GM23338 (cell line): ENCODE data around the gene PHF20. TPM values are rescaled to one million over a fixed set of nuclear protein-coding genes. Genes with fewer than 3 reads are reported as not detected.

Source experiments
- ATAC-seq: fragments of 200-7000 bp; cut with Tn5 transposase; 3 replicates; pipeline ENCODE4 v1.9.1; 2020
- DNase-seq: peaks from one replicate; pipeline ENCODE4 v3.0.0-alpha.2; 2015; ENCODE audit warnings: low spot score
- H2AFZ ChIP-seq: fragments of 200-600 bp; sonication (generic); 2 replicates; pipeline ENCODE4 v1.8.0; 2016; ENCODE audit warnings: antibody characterized with exemption, mild to moderate bottlenecking, moderate library complexity
- H3F3A ChIP-seq: fragments of 200-600 bp; sonication (generic); replicated peaks from 2 replicates; pipeline ENCODE4 v1.8.0; 2017; ENCODE audit warnings: antibody characterized with exemption, mixed run types, low read depth
- H3K27ac ChIP-seq: fragments of 200-600 bp; sonication (generic); 2 replicates; pipeline ENCODE4 v1.6.1; 2016; ENCODE audit warnings: low read depth
- H3K27me3 ChIP-seq: fragments of 200-600 bp; sonication (generic); 2 replicates; pipeline ENCODE4 v1.8.0; 2016; ENCODE audit warnings: mild to moderate bottlenecking, mixed run types, moderate library complexity; ENCODE audit not compliant: insufficient read depth
- H3K36me3 ChIP-seq: fragments of 200-600 bp; sonication (generic); 2 replicates; pipeline ENCODE4 v1.8.0; 2016; ENCODE audit warnings: mild to moderate bottlenecking; ENCODE audit not compliant: insufficient read depth
- H3K4me1 ChIP-seq: fragments of 200-600 bp; sonication (generic); 2 replicates; pipeline ENCODE4 v1.8.0; 2016; ENCODE audit warnings: mild to moderate bottlenecking, moderate library complexity; ENCODE audit not compliant: insufficient read depth
- H3K4me2 ChIP-seq: fragments of 200-600 bp; sonication (generic); 2 replicates; pipeline ENCODE4 v1.7.1; 2017; ENCODE audit warnings: mixed run types
- H3K4me3 ChIP-seq: fragments of 200-600 bp; sonication (generic); 2 replicates; pipeline ENCODE4 v1.6.1; 2016; ENCODE audit warnings: mixed run types
- H3K79me2 ChIP-seq: fragments of 200-600 bp; sonication (generic); replicated peaks from 2 replicates; pipeline ENCODE4 v1.8.0; 2017; ENCODE audit warnings: mild to moderate bottlenecking; ENCODE audit not compliant: insufficient read depth
- H3K9me2 ChIP-seq: fragments of 200-600 bp; sonication (generic); 2 replicates; pipeline ENCODE4 v1.8.0; 2017; ENCODE audit not compliant: insufficient read depth
- H4K20me1 ChIP-seq: fragments of 200-600 bp; sonication (generic); replicated peaks from 2 replicates; pipeline ENCODE4 v1.8.0; 2017; ENCODE audit warnings: mild to moderate bottlenecking; ENCODE audit not compliant: insufficient read depth
- H3K27ac Mint-ChIP-seq: 2 replicates; pipeline ENCODE4 v1.8.0; 2020; ENCODE audit warnings: inconsistent platforms, mild to moderate bottlenecking, moderate library complexity, mixed read lengths
- H3K27me3 Mint-ChIP-seq: 3 replicates; pipeline ENCODE4 v1.8.0; 2022; ENCODE audit warnings: low read depth, mild to moderate bottlenecking, moderate library complexity, mixed read lengths, inconsistent platforms; ENCODE audit not compliant: insufficient read depth, poor library complexity
- H3K36me3 Mint-ChIP-seq: 3 replicates; pipeline ENCODE4 v1.8.0; 2021; ENCODE audit warnings: low read depth, mild to moderate bottlenecking, inconsistent platforms, moderate library complexity, mixed read lengths
- H3K4me1 Mint-ChIP-seq: 3 replicates; pipeline ENCODE4 v1.8.0; 2020; ENCODE audit warnings: mild to moderate bottlenecking, inconsistent platforms, mixed read lengths
- H3K4me3 Mint-ChIP-seq: 3 replicates; pipeline ENCODE4 v1.8.0; 2021; ENCODE audit warnings: moderate library complexity, mild to moderate bottlenecking, inconsistent platforms, mixed read lengths
- H3K9me3 Mint-ChIP-seq: 3 replicates; pipeline ENCODE4 v1.8.0; 2020; ENCODE audit warnings: moderate library complexity, mild to moderate bottlenecking, inconsistent platforms, mixed read lengths
- CREB1 ChIP-seq: fragments of 250-450 bp; sonication (Bioruptor Pico); IDR thresholded peaks from 2 replicates; pipeline ENCODE4 v1.5.0; 2020; ENCODE audit warnings: low read depth, mild to moderate bottlenecking, moderate library complexity
- EZH2 ChIP-seq: fragments of 200-600 bp; sonication (generic); IDR thresholded peaks from one replicate; pipeline ENCODE4 v1.8.0; 2017; ENCODE audit warnings: antibody characterized with exemption, mild to moderate bottlenecking, low read depth; ENCODE audit not compliant: unreplicated experiment
- EZH2phosphoT487 ChIP-seq: fragments of 200-600 bp; sonication (generic); IDR thresholded peaks from one replicate; pipeline ENCODE4 v1.8.1; 2018; ENCODE audit warnings: antibody characterized with exemption; ENCODE audit not compliant: unreplicated experiment
- JUNB ChIP-seq: IDR thresholded peaks from one replicate; pipeline ENCODE4 v1.6.1; 2016; ENCODE audit warnings: antibody characterized with exemption; ENCODE audit not compliant: unreplicated experiment
- NANOG ChIP-seq: IDR thresholded peaks from 2 replicates; pipeline ENCODE4 v1.6.1; 2016; ENCODE audit warnings: antibody characterized with exemption, borderline replicate concordance
- STAT1 ChIP-seq: IDR thresholded peaks from one replicate; pipeline ENCODE4 v1.6.1; 2016; ENCODE audit warnings: antibody characterized with exemption; ENCODE audit not compliant: unreplicated experiment
- ZNF114 ChIP-seq: fragments of 250-450 bp; sonication (Bioruptor Pico); IDR thresholded peaks from 2 replicates; pipeline ENCODE4 v1.5.0; 2020; ENCODE audit warnings: mild to moderate bottlenecking, moderate library complexity
- ZNF331 ChIP-seq: fragments of 250-450 bp; sonication (Bioruptor Pico); IDR thresholded peaks from 2 replicates; pipeline ENCODE4 v1.5.0; 2020; ENCODE audit warnings: low read depth, mild to moderate bottlenecking, moderate library complexity
- polyA plus RNA-seq: library from polyadenylated mRNA; unstranded; fragments of >200 nt; fragmentation: Nextera tagmentation; extraction: Ambion mirVana; gene quantifications from 2 replicates; pipeline ENCODE4 v1.2.1, GENCODE V29; 2016
- total RNA-seq: library from RNA; depleted of rRNA; stranded (reverse); fragments of >200 nt; shearing (Covaris generic); gene quantifications from 2 replicates; pipeline ENCODE4 v1.2.3, GENCODE V29; 2014
- TF ChIP-seq, protein P1 (sequence below), 2 experiments: fragments of 200-600 bp in 1 of 2; sonication (generic) in 1 of 2; conservative IDR thresholded peaks; 2 replicates each; pipeline versions ENCODE4 v1.5.1 to v1.6.1; 2016 to 2017; ENCODE audit warnings: antibody characterized with exemption in 2 of 2, low read depth in 2 of 2, mild to moderate bottlenecking in 2 of 2, moderate library complexity in 1 of 2
- TF ChIP-seq, protein P2 (sequence below): IDR thresholded peaks from 2 replicates; pipeline ENCODE4 v1.6.1; 2016; ENCODE audit warnings: antibody characterized with exemption
- TF ChIP-seq, protein P3 (sequence below): IDR thresholded peaks from one replicate; pipeline ENCODE4 v1.6.1; 2018; ENCODE audit warnings: antibody characterized with exemption; ENCODE audit not compliant: unreplicated experiment

PHF20 gene
- total and polyA plus RNA-seq, 2 experiments from 2014 or later: 71.8 to 103 TPM

DNA sequence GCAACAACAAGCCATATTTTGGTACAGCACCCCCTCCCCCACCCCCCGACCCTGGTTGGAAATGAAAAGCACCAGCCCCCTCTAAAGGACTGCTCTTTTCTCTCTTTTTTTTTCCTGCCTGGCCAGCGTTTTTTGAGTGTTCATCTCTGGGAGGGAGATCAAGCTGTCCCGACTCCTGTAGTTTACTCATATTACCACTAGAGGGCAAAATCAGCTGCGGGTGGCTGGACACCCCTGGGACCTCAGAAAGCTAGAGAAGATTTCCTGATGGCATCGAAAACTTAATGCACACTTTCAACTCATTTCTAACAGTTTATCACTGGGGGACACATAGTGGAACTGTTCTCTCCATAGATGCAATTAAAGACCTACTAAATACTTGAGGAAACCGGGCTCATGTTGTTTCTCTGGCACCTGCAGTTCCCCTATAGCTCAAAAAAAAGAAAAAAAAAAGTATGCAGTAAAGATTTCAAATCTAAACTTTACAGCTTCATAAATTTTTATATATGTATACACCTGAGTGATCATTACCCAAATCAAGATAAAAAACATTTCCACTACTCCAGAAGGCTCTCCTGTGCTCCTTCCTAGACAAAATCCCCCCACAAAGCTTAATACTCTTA, 221.0 kb downstream of the PHF20 start:
- no peaks in the 10 kb centered on the region for H3K27me3 ChIP-seq
- H3K27me3 Mint-ChIP-seq: peaks cover 2% of the 10 kb centered on the region
- peak overlapping the region; percentile 46; the same call in 1 of the 2 replicates for H3K4me2 ChIP-seq
- H3K4me1 ChIP-seq: peaks cover 8% of the 10 kb centered on the region
- H3K36me3 Mint-ChIP-seq: no peaks in the 10 kb centered on the region
- no peaks in the 10 kb centered on the region; the same call in 2 of the 3 replicates for H3K9me3 Mint-ChIP-seq
- no peaks in the 10 kb centered on the region for H3K79me2 ChIP-seq
- H3K27ac Mint-ChIP-seq: no peak overlapping the region
- DNase-seq (peak; percentile 85), ATAC-seq (peak; percentile 62)
- no peaks in the 10 kb centered on the region for H3F3A ChIP-seq
- H4K20me1 ChIP-seq: no peaks in the 10 kb centered on the region
- H3K4me3 Mint-ChIP-seq: no peak overlapping the region
- H3K36me3 ChIP-seq: no peaks in the 10 kb centered on the region
- H3K27ac ChIP-seq: no peak overlapping the region
- peak overlapping the region; percentile 89; the same call in 1 of the 2 replicates for H2AFZ ChIP-seq
- TF ChIP-seq ZNF114 (CRISPR knock-in tag): no peak
- TF ChIP-seq NANOG: no peak
- TF ChIP-seq, protein P1, sequence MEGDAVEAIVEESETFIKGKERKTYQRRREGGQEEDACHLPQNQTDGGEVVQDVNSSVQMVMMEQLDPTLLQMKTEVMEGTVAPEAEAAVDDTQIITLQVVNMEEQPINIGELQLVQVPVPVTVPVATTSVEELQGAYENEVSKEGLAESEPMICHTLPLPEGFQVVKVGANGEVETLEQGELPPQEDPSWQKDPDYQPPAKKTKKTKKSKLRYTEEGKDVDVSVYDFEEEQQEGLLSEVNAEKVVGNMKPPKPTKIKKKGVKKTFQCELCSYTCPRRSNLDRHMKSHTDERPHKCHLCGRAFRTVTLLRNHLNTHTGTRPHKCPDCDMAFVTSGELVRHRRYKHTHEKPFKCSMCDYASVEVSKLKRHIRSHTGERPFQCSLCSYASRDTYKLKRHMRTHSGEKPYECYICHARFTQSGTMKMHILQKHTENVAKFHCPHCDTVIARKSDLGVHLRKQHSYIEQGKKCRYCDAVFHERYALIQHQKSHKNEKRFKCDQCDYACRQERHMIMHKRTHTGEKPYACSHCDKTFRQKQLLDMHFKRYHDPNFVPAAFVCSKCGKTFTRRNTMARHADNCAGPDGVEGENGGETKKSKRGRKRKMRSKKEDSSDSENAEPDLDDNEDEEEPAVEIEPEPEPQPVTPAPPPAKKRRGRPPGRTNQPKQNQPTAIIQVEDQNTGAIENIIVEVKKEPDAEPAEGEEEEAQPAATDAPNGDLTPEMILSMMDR (conservative IDR thresholded peaks at IDR 0.05; ENCODE audit: low read depth in 2 of 2): peak; percentile 76 to 86
- TF ChIP-seq, protein P2, sequence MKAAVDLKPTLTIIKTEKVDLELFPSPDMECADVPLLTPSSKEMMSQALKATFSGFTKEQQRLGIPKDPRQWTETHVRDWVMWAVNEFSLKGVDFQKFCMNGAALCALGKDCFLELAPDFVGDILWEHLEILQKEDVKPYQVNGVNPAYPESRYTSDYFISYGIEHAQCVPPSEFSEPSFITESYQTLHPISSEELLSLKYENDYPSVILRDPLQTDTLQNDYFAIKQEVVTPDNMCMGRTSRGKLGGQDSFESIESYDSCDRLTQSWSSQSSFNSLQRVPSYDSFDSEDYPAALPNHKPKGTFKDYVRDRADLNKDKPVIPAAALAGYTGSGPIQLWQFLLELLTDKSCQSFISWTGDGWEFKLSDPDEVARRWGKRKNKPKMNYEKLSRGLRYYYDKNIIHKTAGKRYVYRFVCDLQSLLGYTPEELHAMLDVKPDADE: no peak
- TF ChIP-seq JUNB: no peak
- TF ChIP-seq CREB1 (CRISPR knock-in tag): no peak
- no peak for TF ChIP-seq EZH2phosphoT487
- H3K4me3 ChIP-seq: no peak overlapping the region
- H3K4me1 Mint-ChIP-seq: peaks cover 9% of the 10 kb centered on the region
- H3K9me2 ChIP-seq: no peaks in the 10 kb centered on the region

DNA sequence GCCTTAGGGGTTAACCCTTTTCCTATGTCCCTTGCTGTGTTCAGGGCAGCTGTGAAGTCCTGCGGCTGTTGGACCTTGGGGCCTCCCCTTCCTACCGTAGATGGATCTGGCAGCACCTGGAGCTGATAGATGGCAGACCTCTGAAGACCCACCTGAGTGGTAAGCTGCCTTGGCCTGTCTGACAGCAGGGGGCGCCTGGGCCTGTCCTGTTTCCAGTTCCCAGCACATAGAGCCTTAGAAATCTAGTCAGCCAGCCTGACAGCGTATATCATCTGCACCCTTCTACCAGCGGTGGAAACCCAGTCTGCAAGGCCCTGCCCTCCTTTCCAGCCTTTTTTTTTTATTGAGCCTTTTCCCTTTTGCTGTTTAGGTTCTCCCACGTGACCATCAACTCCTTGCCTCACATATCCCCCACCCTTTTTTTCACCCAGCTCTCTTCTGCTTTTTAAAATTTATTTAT, 223.2 kb downstream of the PHF20 start:
- H3F3A ChIP-seq: no peaks in the 10 kb centered on the region
- no peak overlapping the region for H3K4me2 ChIP-seq
- TF ChIP-seq JUNB (no peak), NANOG (no peak), STAT1 (no peak), CREB1 (CRISPR knock-in tag) (peak; percentile 31; the same call in 1 of the 2 replicates), ZNF114 (CRISPR knock-in tag) (peak; percentile 93), EZH2 (no peak), ZNF331 (CRISPR knock-in tag) (no peak)
- TF ChIP-seq, protein P2: no peak
- TF ChIP-seq, protein P3, sequence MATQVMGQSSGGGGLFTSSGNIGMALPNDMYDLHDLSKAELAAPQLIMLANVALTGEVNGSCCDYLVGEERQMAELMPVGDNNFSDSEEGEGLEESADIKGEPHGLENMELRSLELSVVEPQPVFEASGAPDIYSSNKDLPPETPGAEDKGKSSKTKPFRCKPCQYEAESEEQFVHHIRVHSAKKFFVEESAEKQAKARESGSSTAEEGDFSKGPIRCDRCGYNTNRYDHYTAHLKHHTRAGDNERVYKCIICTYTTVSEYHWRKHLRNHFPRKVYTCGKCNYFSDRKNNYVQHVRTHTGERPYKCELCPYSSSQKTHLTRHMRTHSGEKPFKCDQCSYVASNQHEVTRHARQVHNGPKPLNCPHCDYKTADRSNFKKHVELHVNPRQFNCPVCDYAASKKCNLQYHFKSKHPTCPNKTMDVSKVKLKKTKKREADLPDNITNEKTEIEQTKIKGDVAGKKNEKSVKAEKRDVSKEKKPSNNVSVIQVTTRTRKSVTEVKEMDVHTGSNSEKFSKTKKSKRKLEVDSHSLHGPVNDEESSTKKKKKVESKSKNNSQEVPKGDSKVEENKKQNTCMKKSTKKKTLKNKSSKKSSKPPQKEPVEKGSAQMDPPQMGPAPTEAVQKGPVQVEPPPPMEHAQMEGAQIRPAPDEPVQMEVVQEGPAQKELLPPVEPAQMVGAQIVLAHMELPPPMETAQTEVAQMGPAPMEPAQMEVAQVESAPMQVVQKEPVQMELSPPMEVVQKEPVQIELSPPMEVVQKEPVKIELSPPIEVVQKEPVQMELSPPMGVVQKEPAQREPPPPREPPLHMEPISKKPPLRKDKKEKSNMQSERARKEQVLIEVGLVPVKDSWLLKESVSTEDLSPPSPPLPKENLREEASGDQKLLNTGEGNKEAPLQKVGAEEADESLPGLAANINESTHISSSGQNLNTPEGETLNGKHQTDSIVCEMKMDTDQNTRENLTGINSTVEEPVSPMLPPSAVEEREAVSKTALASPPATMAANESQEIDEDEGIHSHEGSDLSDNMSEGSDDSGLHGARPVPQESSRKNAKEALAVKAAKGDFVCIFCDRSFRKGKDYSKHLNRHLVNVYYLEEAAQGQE: no peak

More for the DNA sequence above, 223.2 kb downstream of the PHF20 start:
- Histone ChIP-seq H3K9me2 (no peaks in the 10 kb centered on the region), H3K4me1 (peaks cover 8% of the 10 kb centered on the region), H2AFZ (no peak overlapping the region; the same call in 1 of the 2 replicates), H3K36me3 (no peaks in the 10 kb centered on the region), H3K27ac (no peak overlapping the region), H3K79me2 (no peaks in the 10 kb centered on the region), H3K27me3 (no peaks in the 10 kb centered on the region), H4K20me1 (no peaks in the 10 kb centered on the region), H3K4me3 (no peak overlapping the region)
- no peak overlapping the region for H3K4me3 Mint-ChIP-seq
- H3K27ac Mint-ChIP-seq: no peak overlapping the region
- H3K9me3 Mint-ChIP-seq: no peaks in the 10 kb centered on the region; the same call in 2 of the 3 replicates
- peak; percentile 98 for ATAC-seq
- DNase-seq: peak; percentile 95
- H3K36me3 Mint-ChIP-seq: no peaks in the 10 kb centered on the region
- peaks cover 9% of the 10 kb centered on the region for H3K4me1 Mint-ChIP-seq
- peaks cover 2% of the 10 kb centered on the region for H3K27me3 Mint-ChIP-seq
